ENCODE measurements around the gene TCEANC. TPM values are rescaled to one million over a fixed set of nuclear protein-coding genes. Genes with fewer than 3 reads are reported as not detected.

Gene TCEANC
- polyA plus RNA-seq, 1 donor: 6.9 TPM

GRCh38 chrX:13692771-13693231, 39.9 kb downstream of the TCEANC start:
- DNase-seq: no peak

GRCh38 chrX:13693341-13693961, 40.5 kb downstream of the TCEANC start:
- DNase-seq: no peak

GRCh38 chrX:13694359-13694758, 41.4 kb downstream of the TCEANC start:
- DNase-seq: no peak

GRCh38 chrX:13694983-13695382, 42.0 kb downstream of the TCEANC start:
- no peak for DNase-seq

- no peak for DNase-seq
Measured at GRCh38 chrX:13695601-13696115, 42.7 kb downstream of the TCEANC start.

- DNase-seq: no peak
Measured at GRCh38 chrX:13697455-13697854, 44.5 kb downstream of the TCEANC start.

- DNase-seq: no peak
Measured at GRCh38 chrX:13697976-13698375, 45.0 kb downstream of the TCEANC start.

- no peak for DNase-seq
Measured at GRCh38 chrX:13698432-13698831, 45.5 kb downstream of the TCEANC start.

- DNase-seq: no peak
Measured at GRCh38 chrX:13699183-13699826, 46.4 kb downstream of the TCEANC start.

GRCh38 chrX:13700380-13700779, 47.4 kb downstream of the TCEANC start:
- DNase-seq: no peak

- no peak for DNase-seq
Measured at GRCh38 chrX:13702111-13702789, 49.3 kb downstream of the TCEANC start.

GRCh38 chrX:13703135-13703534, 50.2 kb downstream of the TCEANC start:
- DNase-seq: no peak

- DNase-seq: no peak
Measured at GRCh38 chrX:13703589-13703988, 50.6 kb downstream of the TCEANC start.

- no peak for DNase-seq
Measured at GRCh38 chrX:13711141-13711540, 58.2 kb downstream of the TCEANC start.

Other genes with a start within 250 kb of the TCEANC start
- gene EGFL6, start 83.5 kb upstream of the TCEANC start, polyA plus RNA-seq (ENCODE audit: insufficient read length): 23.1 TPM
- 23.9 TPM for gene RAB9A, start 36.0 kb downstream of the TCEANC start, polyA plus RNA-seq (ENCODE audit: insufficient read length)
- gene TRAPPC2, start 81.5 kb downstream of the TCEANC start, polyA plus RNA-seq (ENCODE audit: insufficient read length): 22.7 TPM
- gene OFD1, start 81.6 kb downstream of the TCEANC start, polyA plus RNA-seq (ENCODE audit: insufficient read length): 62.9 TPM
- 21.5 TPM for gene GPM6B, start 164.0 kb downstream of the TCEANC start, polyA plus RNA-seq (ENCODE audit: insufficient read length)

Data from left kidney (tissue), 2 donors.